HFFc6 (cell line): Measurements from ENCODE around the gene PEMT. TPM values are rescaled to one million over a fixed set of nuclear protein-coding genes. Genes with fewer than 3 reads are reported as not detected.

ENCODE experiments used
- DNase-seq: peaks from one replicate; pipeline ENCODE4 v3.0.0-alpha.2; 2018
- H3K27ac Mint-ChIP-seq: 2 replicates; pipeline ENCODE4 v1.8.0; 2020; ENCODE audit warnings: mild to moderate bottlenecking, mixed read lengths
- H3K27me3 Mint-ChIP-seq: 2 replicates; pipeline ENCODE4 v1.8.0; 2021; ENCODE audit warnings: mild to moderate bottlenecking, moderate library complexity, mixed read lengths; ENCODE audit not compliant: insufficient read depth
- H3K36me3 Mint-ChIP-seq: 2 replicates; pipeline ENCODE4 v1.8.0; 2021; ENCODE audit warnings: low read depth, mixed read lengths
- H3K4me1 Mint-ChIP-seq: 2 replicates; pipeline ENCODE4 v1.8.0; 2020; ENCODE audit warnings: low read depth, mixed read lengths
- H3K4me3 Mint-ChIP-seq: 2 replicates; pipeline ENCODE4 v1.8.0; 2020; ENCODE audit warnings: mild to moderate bottlenecking, moderate library complexity, mixed read lengths
- H3K9me3 Mint-ChIP-seq: 2 replicates; pipeline ENCODE4 v1.8.0; 2020; ENCODE audit warnings: mild to moderate bottlenecking, mixed read lengths
- total RNA-seq, 6 experiments: library from RNA; stranded (reverse); fragmentation: NEBNext Ultra II Directional; extraction: Animal tissue kit (Norgen Biotek cat#: 25700); gene quantifications; 2 replicates in 1 of 6; 3 replicates in 5 of 6; pipeline ENCODE4 v1.2.3, GENCODE V29; 2021
- TF ChIP-seq, protein P1 (sequence below): fragments of 200-600 bp; sonication (generic); IDR thresholded peaks from 2 replicates; pipeline ENCODE4 v1.5.0; 2021; ENCODE audit warnings: antibody characterized with exemption, mild to moderate bottlenecking

Gene PEMT
- total RNA-seq, 6 experiments from 2014 or later = 33.0 to 49.2 (median 44.0) TPM

- Mint-ChIP-seq H3K27me3 (peaks cover 18% of the 10 kb centered on the region), H3K9me3 (no peaks in the 10 kb centered on the region), H3K27ac (no peak overlapping the region), H3K4me1 (peaks cover 12% of the 10 kb centered on the region), H3K36me3 (no peaks in the 10 kb centered on the region), H3K4me3 (no peak overlapping the region)
- no peak for DNase-seq
- TF ChIP-seq, protein P1, sequence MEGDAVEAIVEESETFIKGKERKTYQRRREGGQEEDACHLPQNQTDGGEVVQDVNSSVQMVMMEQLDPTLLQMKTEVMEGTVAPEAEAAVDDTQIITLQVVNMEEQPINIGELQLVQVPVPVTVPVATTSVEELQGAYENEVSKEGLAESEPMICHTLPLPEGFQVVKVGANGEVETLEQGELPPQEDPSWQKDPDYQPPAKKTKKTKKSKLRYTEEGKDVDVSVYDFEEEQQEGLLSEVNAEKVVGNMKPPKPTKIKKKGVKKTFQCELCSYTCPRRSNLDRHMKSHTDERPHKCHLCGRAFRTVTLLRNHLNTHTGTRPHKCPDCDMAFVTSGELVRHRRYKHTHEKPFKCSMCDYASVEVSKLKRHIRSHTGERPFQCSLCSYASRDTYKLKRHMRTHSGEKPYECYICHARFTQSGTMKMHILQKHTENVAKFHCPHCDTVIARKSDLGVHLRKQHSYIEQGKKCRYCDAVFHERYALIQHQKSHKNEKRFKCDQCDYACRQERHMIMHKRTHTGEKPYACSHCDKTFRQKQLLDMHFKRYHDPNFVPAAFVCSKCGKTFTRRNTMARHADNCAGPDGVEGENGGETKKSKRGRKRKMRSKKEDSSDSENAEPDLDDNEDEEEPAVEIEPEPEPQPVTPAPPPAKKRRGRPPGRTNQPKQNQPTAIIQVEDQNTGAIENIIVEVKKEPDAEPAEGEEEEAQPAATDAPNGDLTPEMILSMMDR = no peak
Measured at GRCh38 chr17:17499402-17500145, 91.9 kb downstream of the PEMT start.

DNA sequence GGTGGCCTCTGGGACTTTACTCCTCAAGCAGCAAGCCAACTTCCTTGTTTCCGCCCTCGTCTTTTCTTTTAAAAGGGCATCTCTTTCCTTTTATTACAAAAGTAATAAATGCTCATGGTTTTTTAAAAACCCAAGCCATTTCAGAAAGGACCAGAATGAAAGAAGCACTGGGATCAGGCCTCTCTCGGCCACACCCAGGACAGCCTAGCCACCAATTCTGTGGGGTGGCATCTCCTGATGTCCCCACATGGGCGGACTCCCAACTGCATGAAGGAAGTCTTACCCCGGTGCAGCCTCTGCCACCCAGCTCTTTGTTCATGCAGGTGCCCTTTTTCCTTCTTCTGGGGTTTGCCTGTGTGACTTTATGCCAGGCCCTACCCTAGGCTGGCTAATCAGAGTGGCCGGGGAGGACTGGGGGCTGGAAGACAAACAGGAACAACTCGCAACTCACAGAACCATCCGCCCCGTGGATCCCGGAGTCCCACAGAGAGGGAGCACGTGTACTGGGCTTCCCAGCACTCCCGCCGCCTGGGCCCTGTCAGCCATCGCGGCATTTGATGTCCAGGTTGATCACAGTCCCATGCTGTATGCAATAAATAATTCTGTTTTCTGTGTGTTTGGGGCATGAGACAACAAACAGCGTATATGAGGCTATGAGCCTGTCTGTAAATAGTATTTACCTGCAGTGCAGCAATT lies 92.8 kb downstream of the PEMT start:
- no peak overlapping the region for H3K4me3 Mint-ChIP-seq
- peaks cover 15% of the 10 kb centered on the region for H3K27me3 Mint-ChIP-seq
- no peak for DNase-seq
- H3K9me3 Mint-ChIP-seq = no peaks in the 10 kb centered on the region
- TF ChIP-seq, protein P1 = no peak
- H3K27ac Mint-ChIP-seq = no peak overlapping the region
- peaks cover 12% of the 10 kb centered on the region for H3K4me1 Mint-ChIP-seq
- H3K36me3 Mint-ChIP-seq = no peaks in the 10 kb centered on the region

DNA sequence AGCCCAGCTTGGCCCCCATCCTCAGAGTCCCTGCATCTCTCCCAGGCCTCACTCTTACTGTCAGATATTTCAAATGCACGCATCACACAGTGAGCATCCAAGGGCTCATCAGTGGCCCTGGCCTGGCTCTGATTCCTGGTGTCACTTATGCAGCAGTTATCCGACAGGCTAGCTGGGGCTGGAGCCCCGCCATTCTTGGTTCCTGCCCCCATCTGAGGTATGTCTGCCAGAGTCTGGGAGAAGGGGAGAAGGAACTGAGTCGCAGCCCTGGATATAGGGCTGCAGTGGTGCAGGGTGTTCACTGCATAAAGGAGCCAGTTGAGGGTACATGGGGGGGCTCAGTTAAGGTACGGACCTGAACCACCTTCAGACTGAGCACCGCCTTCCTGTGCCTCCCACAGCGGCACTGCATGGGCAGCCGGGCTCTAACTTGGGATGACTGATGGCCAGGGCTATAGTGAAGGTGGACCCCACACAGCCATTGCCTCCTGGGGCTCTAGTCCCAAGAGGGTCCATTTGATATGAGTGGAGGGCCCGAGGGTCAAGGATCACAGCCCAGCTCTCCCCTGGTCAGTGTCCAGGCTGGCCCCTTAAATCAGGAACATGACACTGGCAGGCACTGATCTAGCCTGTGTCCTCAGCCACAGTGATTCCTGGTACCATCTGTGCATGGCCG lies 93.5 kb downstream of the PEMT start:
- Mint-ChIP-seq H3K4me1 (peaks cover 12% of the 10 kb centered on the region), H3K36me3 (no peaks in the 10 kb centered on the region), H3K27me3 (peaks cover 14% of the 10 kb centered on the region), H3K27ac (no peak overlapping the region), H3K9me3 (no peaks in the 10 kb centered on the region), H3K4me3 (no peak overlapping the region)
- DNase-seq = no peak
- TF ChIP-seq, protein P1 = no peak

GRCh38 chr17:17497065-17497844 lies 94.3 kb downstream of the PEMT start:
- H3K4me3 Mint-ChIP-seq = peak overlapping the region; percentile 49; the same call in 1 of the 2 replicates
- H3K27ac Mint-ChIP-seq = 0 out of 2 replicates have a peak overlapping the region, but pooled peaks have one; percentile 27
- H3K9me3 Mint-ChIP-seq = no peaks in the 10 kb centered on the region
- H3K36me3 Mint-ChIP-seq = no peaks in the 10 kb centered on the region
- DNase-seq = no peak
- H3K27me3 Mint-ChIP-seq = peaks cover 14% of the 10 kb centered on the region
- TF ChIP-seq, protein P1 = no peak; the same call in none of the 2 replicates
- peaks cover 12% of the 10 kb centered on the region for H3K4me1 Mint-ChIP-seq
